Trophoblast cell (in vitro differentiated cells and primary cell): ENCODE data around the gene NBEAL2.

Experiments
- DNase-seq, 2 donors: peaks; one replicate each; pipeline ENCODE4 v3.0.0-alpha.2; 2016
- H2AFZ ChIP-seq: 2 replicates; pipeline ENCODE4 v1.6.1; 2013; ENCODE audit warnings: low read length, moderate library complexity, mild to moderate bottlenecking; ENCODE audit not compliant: insufficient read depth, poor library complexity
- H2AK5ac ChIP-seq: 2 replicates; pipeline ENCODE4 v1.6.1; 2013; ENCODE audit warnings: mild to moderate bottlenecking, low read length
- H2BK120ac ChIP-seq: 2 replicates; pipeline ENCODE4 v1.6.1; 2013; ENCODE audit warnings: low read length, mild to moderate bottlenecking, moderate library complexity; ENCODE audit not compliant: insufficient read depth, poor library complexity
- H2BK12ac ChIP-seq: 2 replicates; pipeline ENCODE4 v1.6.1; 2013; ENCODE audit warnings: mild to moderate bottlenecking, low read length, moderate library complexity
- H2BK5ac ChIP-seq: 2 replicates; pipeline ENCODE4 v1.6.1; 2013; ENCODE audit warnings: low read length, low read depth, moderate library complexity, mild to moderate bottlenecking; ENCODE audit not compliant: poor library complexity
- H3K14ac ChIP-seq: 2 replicates; pipeline ENCODE4 v1.6.1; 2013; ENCODE audit warnings: mild to moderate bottlenecking, low read length
- H3K18ac ChIP-seq: 2 replicates; pipeline ENCODE4 v1.6.1; 2013; ENCODE audit warnings: mild to moderate bottlenecking, low read length
- H3K23ac ChIP-seq: 2 replicates; pipeline ENCODE4 v1.6.1; 2013; ENCODE audit warnings: low read length
- H3K27ac ChIP-seq: 2 replicates; pipeline ENCODE4 v1.5.1; 2013; ENCODE audit warnings: low read depth, mild to moderate bottlenecking, inconsistent platforms, low read length, moderate library complexity
- H3K27me3 ChIP-seq: 2 replicates; pipeline ENCODE4 v1.6.1; 2013; ENCODE audit warnings: inconsistent platforms, mild to moderate bottlenecking, low read length, moderate library complexity; ENCODE audit not compliant: insufficient read depth
- H3K36me3 ChIP-seq, 2 experiments: 1 replicate in 1 of 2; 2 replicates in 1 of 2; pipeline ENCODE4 v1.6.1; 2013; ENCODE audit warnings: low read length in 2 of 2, mild to moderate bottlenecking in 2 of 2, moderate library complexity in 1 of 2; ENCODE audit not compliant: insufficient read depth in 2 of 2, control insufficient read depth in 1 of 2
- H3K4ac ChIP-seq: 2 replicates; pipeline ENCODE4 v1.6.1; 2013; ENCODE audit warnings: low read depth, mild to moderate bottlenecking, low read length, moderate library complexity
- H3K4me1 ChIP-seq, 2 experiments: 1 replicate in 1 of 2; 2 replicates in 1 of 2; pipeline ENCODE4 v1.6.1; 2013; ENCODE audit warnings: low read length in 2 of 2, mild to moderate bottlenecking in 2 of 2, moderate library complexity in 1 of 2; ENCODE audit not compliant: insufficient read depth in 2 of 2, control insufficient read depth in 1 of 2
- H3K4me2 ChIP-seq: 2 replicates; pipeline ENCODE4 v1.6.1; 2013; ENCODE audit warnings: inconsistent platforms, mild to moderate bottlenecking, low read length, moderate library complexity
- H3K4me3 ChIP-seq: 2 replicates; pipeline ENCODE4 v1.5.1; 2013; ENCODE audit warnings: mild to moderate bottlenecking, low read depth, low read length, inconsistent platforms
- H3K79me1 ChIP-seq: one replicate; pipeline ENCODE4 v1.6.1; 2013; ENCODE audit warnings: low read length
- H3K79me2 ChIP-seq: 2 replicates; pipeline ENCODE4 v1.6.1; 2013; ENCODE audit warnings: low read length, mild to moderate bottlenecking; ENCODE audit not compliant: control insufficient read depth, insufficient read depth, poor library complexity
- H3K9ac ChIP-seq: 2 replicates; pipeline ENCODE4 v1.6.1; 2013; ENCODE audit warnings: mild to moderate bottlenecking, low read length
- H3K9me3 ChIP-seq: 2 replicates; pipeline ENCODE4 v1.6.1; 2013; ENCODE audit warnings: low read depth, mild to moderate bottlenecking, control low read depth, inconsistent platforms, low read length; ENCODE audit not compliant: insufficient read depth
- H4K12ac ChIP-seq: 2 replicates; pipeline ENCODE4 v1.6.1; 2013; ENCODE audit warnings: low read depth, mild to moderate bottlenecking, low read length, moderate library complexity
- H4K8ac ChIP-seq: 2 replicates; pipeline ENCODE4 v1.6.1; 2013; ENCODE audit warnings: low read depth, mild to moderate bottlenecking, low read length, moderate library complexity
- H4K91ac ChIP-seq: one replicate; pipeline ENCODE4 v1.6.1; 2013; ENCODE audit warnings: low read depth, mild to moderate bottlenecking, low read length, moderate library complexity
- WGBS: extraction: QIAGEN DNeasy Blood & Tissue Kit; methylation state at CpG from one replicate; pipeline ENCODE4 v1.1.7; 2013; ENCODE audit warnings: missing lambda C conversion rate; ENCODE audit not compliant: insufficient read length, insufficient coverage; ENCODE audit errors: extremely low coverage; 5-methylcytosine and 5-hydroxymethylcytosine counted together

The NBEAL2 gene

DNA sequence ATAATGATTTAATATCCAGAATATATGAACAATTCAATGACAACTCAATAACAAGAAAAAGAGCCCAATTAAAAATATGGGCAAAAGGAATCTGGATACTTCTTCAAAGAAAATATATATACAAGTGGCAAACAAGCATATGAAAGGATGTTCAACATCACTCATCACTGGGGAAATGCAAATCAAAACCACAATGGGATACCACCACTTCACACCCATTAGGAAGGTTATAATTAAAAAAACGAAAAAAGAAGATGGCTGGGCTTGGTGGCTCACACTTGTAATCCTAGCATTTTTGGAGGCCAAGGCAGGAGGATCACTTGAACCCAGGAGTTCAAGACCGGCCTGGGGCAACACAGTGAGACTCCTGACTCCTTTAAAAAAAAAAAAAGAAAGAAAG, 7.1 kb upstream of the NBEAL2 start:
- Histone ChIP-seq H3K9me3 (no peaks in the 10 kb centered on the region), H2AK5ac (no peak overlapping the region), H3K79me1 (peaks cover 9% of the 10 kb centered on the region), H3K4me2 (no peak overlapping the region), H4K91ac (no peak overlapping the region), H2BK5ac (no peak overlapping the region), H2BK12ac (no peak overlapping the region), H3K27me3 (no peaks in the 10 kb centered on the region), H3K4ac (peak overlapping the region; percentile 51), H3K14ac (no peak overlapping the region), H3K18ac (no peak overlapping the region), H2AFZ (no peak overlapping the region), H3K4me3 (no peak overlapping the region), H3K36me3 (peaks cover 0 to 4% of the 10 kb centered on the region in 2 experiments), H3K4me1 (peaks cover 30 to 32% of the 10 kb centered on the region in 2 experiments), H3K23ac (no peak overlapping the region), H4K12ac (no peak overlapping the region), H2BK120ac (no peak overlapping the region), H3K79me2 (peaks cover 23% of the 10 kb centered on the region), H3K27ac (no peak overlapping the region), H3K9ac (no peak overlapping the region), H4K8ac (no peak overlapping the region)
- DNase-seq, result no peak
- no CpG with 5 or more reads among the region's 2 CpGs for WGBS

DNA sequence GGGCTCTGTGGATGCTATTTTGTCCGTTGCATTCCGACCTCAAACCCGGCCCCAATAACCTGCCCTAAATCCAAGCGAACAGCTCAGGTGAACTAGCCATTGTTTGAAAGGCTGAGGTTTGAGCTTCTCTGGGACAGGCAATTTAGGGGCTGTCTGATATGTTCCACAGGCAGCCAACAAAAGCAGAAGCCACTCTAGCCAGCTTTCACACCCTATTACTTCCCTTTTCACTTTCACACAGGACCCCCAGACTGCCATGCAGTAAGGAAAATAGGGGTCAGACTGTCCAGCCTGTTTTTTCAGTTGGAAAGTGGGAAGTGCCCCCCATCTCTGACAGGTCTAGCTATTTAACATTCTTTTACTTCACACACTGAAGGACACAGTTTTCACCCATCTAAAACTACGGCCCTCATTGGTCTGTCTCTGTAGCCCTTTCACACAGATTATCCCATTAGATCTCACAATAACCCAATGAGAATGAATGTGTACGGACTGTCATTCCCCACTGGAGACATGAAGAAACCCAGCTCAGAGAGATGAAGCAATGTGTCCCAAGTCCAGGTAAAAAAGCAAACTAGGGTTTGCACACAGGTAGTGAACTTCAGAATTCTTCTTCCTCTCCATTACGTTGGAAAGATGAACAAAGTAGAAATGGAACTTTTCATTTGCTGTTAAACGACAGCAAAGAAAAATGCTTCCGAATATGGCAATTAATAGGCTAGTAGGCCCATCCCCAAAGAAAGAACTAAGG, 4.9 kb upstream of the NBEAL2 start:
- peak overlapping the region; percentile 92 for H3K4ac ChIP-seq
- H3K9ac ChIP-seq, result no peak overlapping the region
- H3K79me2 ChIP-seq, result peaks cover 18% of the 10 kb centered on the region
- H3K4me1 ChIP-seq, result peaks cover 19 to 27% of the 10 kb centered on the region in 2 experiments
- no peak overlapping the region for H3K23ac ChIP-seq
- no peak overlapping the region for H2BK5ac ChIP-seq
- H4K91ac ChIP-seq, result no peak overlapping the region
- no peak overlapping the region for H3K14ac ChIP-seq
- H3K4me3 ChIP-seq, result no peak overlapping the region
- H3K79me1 ChIP-seq, result peaks cover 16% of the 10 kb centered on the region
- H3K18ac ChIP-seq, result no peak overlapping the region
- H3K36me3 ChIP-seq, result peaks cover 0 to under 1% of the 10 kb centered on the region in 2 experiments
- no peak overlapping the region for H4K12ac ChIP-seq
- H2BK12ac ChIP-seq, result no peak overlapping the region
- H2BK120ac ChIP-seq, result no peak overlapping the region
- no peak overlapping the region for H4K8ac ChIP-seq
- H3K9me3 ChIP-seq, result no peaks in the 10 kb centered on the region
- H2AFZ ChIP-seq, result no peak overlapping the region
- H3K4me2 ChIP-seq, result no peak overlapping the region
- H2AK5ac ChIP-seq, result no peak overlapping the region
- H3K27me3 ChIP-seq, result no peaks in the 10 kb centered on the region
- no peak for DNase-seq
- WGBS, result no CpG with 5 or more reads among the region's 9 CpGs
- no peak overlapping the region for H3K27ac ChIP-seq

DNA sequence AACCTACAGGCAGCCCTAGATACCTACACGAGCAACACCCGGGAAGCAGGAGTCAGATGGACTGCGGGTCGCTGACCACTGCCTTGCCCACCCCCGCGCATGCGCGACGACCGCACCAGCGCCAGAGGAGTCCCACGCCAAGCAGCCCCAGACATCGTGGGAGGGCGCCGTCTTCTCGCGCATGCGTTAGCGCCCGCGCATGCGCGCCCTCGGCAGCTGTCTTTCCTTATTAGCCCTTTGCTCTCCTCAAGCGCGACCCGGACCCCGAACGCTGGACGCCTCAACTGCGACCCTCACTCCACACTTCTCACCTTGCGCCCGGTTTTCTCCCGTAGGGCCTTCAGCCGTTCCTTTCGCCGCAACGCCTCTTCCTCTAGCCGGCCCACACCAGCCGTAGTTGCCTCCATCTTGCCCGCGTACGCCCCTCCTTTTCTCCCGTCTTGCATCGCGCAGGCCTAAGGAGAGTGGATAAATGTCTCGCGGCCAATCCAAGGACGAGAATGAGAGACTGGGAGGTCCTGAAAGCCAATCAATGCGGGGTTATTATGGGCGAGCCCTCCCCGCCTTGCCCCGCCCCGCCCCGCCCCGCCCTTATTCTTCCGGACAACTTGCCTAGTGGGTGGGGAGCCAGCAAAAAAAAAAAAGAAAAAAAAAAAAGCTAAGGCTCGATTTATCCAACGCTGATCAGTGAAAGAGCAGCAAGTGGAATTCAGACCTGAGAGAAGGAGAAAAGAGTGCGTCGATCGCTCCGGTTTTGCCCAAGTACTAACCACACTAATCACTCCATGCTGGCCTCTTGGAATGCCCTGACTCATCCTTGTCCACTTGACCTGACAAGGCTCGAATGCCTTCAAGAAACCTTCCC, 2.9 kb upstream of the NBEAL2 start, which contains the start of gene CCDC12:
TSS of gene CCDC12 (minus strand) at position 420 of the 865 bp plus-strand sequence. CDS start at position 407, 13 bp downstream.
- Histone ChIP-seq H3K14ac (peak within 1 kb of the TSS; percentile 85), H3K23ac (no peak within 1 kb of the TSS), H3K4me2 (peak within 1 kb of the TSS; percentile 65), H3K4ac (peak within 1 kb of the TSS; percentile 75), H3K4me1 (peaks cover 13 to 25% of the 10 kb centered on the region in 2 experiments), H3K9ac (peak within 1 kb of the TSS; percentile 93), H3K79me1 (peaks cover 22% of the 10 kb centered on the region), H3K27ac (peak within 1 kb of the TSS; percentile 92), H4K91ac (peak within 1 kb of the TSS; percentile 86), H4K12ac (peak within 1 kb of the TSS; percentile 78), H2BK5ac (peak within 1 kb of the TSS; percentile 88), H2BK12ac (peak within 1 kb of the TSS; percentile 93), H2AK5ac (peak within 1 kb of the TSS; percentile 88), H3K36me3 (no peaks in the 10 kb centered on the region), H4K8ac (peak within 1 kb of the TSS; percentile 83), H3K18ac (peak within 1 kb of the TSS; percentile 79), H3K27me3 (no peaks in the 10 kb centered on the region), H3K9me3 (no peaks in the 10 kb centered on the region), H2AFZ (peak within 1 kb of the TSS; percentile 97), H3K79me2 (peaks cover 21% of the 10 kb centered on the region), H2BK120ac (peak within 1 kb of the TSS; percentile 74), H3K4me3 (peak within 1 kb of the TSS; percentile 97)
- WGBS, result no CpG with 5 or more reads among the region's 64 CpGs
- peak; percentile 98 to 99 for DNase-seq

DNA sequence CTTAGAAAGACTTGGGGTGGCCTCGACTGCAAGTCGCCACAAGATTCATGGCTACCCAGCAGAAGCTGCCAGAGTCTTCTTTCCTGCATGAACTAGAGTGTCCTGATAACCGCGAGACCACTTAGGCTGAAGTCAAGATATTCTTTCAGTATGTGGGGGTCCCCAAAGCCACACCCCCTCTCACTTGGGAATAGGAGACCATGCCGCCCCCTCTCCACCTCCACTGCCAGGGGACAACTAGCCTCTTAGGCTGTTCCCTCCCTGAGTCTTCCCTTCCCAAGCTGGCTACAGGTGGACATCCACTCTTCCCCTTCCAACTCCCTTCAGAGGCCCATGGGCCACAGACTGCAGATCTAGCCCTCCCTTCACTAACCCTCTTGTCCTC, 1.7 kb upstream of the NBEAL2 start:
- H3K4ac ChIP-seq, result no peak overlapping the region
- no peak overlapping the region for H2AFZ ChIP-seq
- no peak overlapping the region for H3K4me2 ChIP-seq
- peak overlapping the region; percentile 93 for H2BK12ac ChIP-seq
- no peak overlapping the region for H3K9ac ChIP-seq
- H3K14ac ChIP-seq, result peak overlapping the region; percentile 69
- peak overlapping the region; percentile 44 for H2BK120ac ChIP-seq
- H4K12ac ChIP-seq, result peak overlapping the region; percentile 54
- H3K27me3 ChIP-seq, result no peaks in the 10 kb centered on the region
- no peak overlapping the region for H3K23ac ChIP-seq
- peaks cover 24% of the 10 kb centered on the region for H3K79me2 ChIP-seq
- H4K91ac ChIP-seq, result peak overlapping the region; percentile 74
- H3K79me1 ChIP-seq, result peaks cover 28% of the 10 kb centered on the region
- peak overlapping the region; percentile 82 for H4K8ac ChIP-seq
- peaks cover 24 to 33% of the 10 kb centered on the region in 2 experiments for H3K4me1 ChIP-seq
- H2BK5ac ChIP-seq, result peak overlapping the region; percentile 35
- WGBS, result no CpG with 5 or more reads among the region's 5 CpGs
- H2AK5ac ChIP-seq, result peak overlapping the region; percentile 88
- no peak overlapping the region for H3K18ac ChIP-seq
- no peaks in the 10 kb centered on the region for H3K36me3 ChIP-seq
- no peak for DNase-seq
- no peaks in the 10 kb centered on the region for H3K9me3 ChIP-seq
- H3K27ac ChIP-seq, result peak overlapping the region; percentile 52
- no peak overlapping the region for H3K4me3 ChIP-seq
